Neutrophil (primary cell): ENCODE measurements around the gene ENTPD6.

Source experiments
- H3K27ac ChIP-seq: fragments of 200-600 bp; sonication (generic); 2 replicates; pipeline ENCODE4 v1.5.1; 2016; ENCODE audit warnings: mild to moderate bottlenecking, moderate library complexity
- H3K27me3 ChIP-seq: fragments of 200-600 bp; sonication (generic); 2 replicates; pipeline ENCODE4 v1.6.0; 2016; ENCODE audit warnings: mild to moderate bottlenecking
- H3K36me3 ChIP-seq: fragments of 200-600 bp; sonication (generic); 2 replicates; pipeline ENCODE4 v1.5.1; 2017
- H3K4me1 ChIP-seq, 2 experiments: fragments of 200-600 bp in 1 of 2; sonication (generic) in 1 of 2; 1 replicate in 1 of 2; 2 replicates in 1 of 2; pipeline versions ENCODE4 v1.5.1 to v1.6.1; 2013 to 2016; ENCODE audit warnings: low read depth in 1 of 2, low read length in 1 of 2, mild to moderate bottlenecking in 1 of 2, moderate library complexity in 1 of 2; ENCODE audit not compliant: control insufficient read depth in 1 of 2, insufficient read depth in 1 of 2
- H3K4me3 ChIP-seq, 2 experiments: fragments of 200-600 bp in 1 of 2; sonication (generic) in 1 of 2; 1 replicate in 1 of 2; 2 replicates in 1 of 2; pipeline ENCODE4 v1.5.1; 2013 to 2016; ENCODE audit warnings: low read depth in 1 of 2, low read length in 1 of 2, mild to moderate bottlenecking in 1 of 2, moderate library complexity in 1 of 2
- H3K9me3 ChIP-seq: fragments of 200-600 bp; sonication (generic); 2 replicates; pipeline ENCODE4 v1.5.1; 2016
- CTCF ChIP-seq: fragments of 200-600 bp; sonication (generic); IDR thresholded peaks from 2 replicates; pipeline ENCODE4 v1.5.1; 2016; ENCODE audit warnings: antibody characterized with exemption

The ENTPD6 gene

GRCh38 chr20:25251019-25251418, 55.5 kb downstream of the ENTPD6 start:
- Histone ChIP-seq H3K4me1 (peaks cover 18 to 22% of the 10 kb centered on the region in 2 experiments), H3K4me3 (no peak overlapping the region)

GRCh38 chr20:25251558-25251957, 56.0 kb downstream of the ENTPD6 start:
- Histone ChIP-seq H3K27ac (no peak overlapping the region), H3K36me3 (no peaks in the 10 kb centered on the region), H3K4me1 (peaks cover 18 to 22% of the 10 kb centered on the region in 2 experiments), H3K27me3 (peaks cover 10% of the 10 kb centered on the region), H3K4me3 (no peak overlapping the region), H3K9me3 (no peaks in the 10 kb centered on the region)
- no peak for TF ChIP-seq CTCF

More at GRCh38 chr20:25251019-25251418, 55.5 kb downstream of the ENTPD6 start:
- no peaks in the 10 kb centered on the region for H3K9me3 ChIP-seq
- no peak for TF ChIP-seq CTCF
- no peak overlapping the region for H3K27ac ChIP-seq
- H3K27me3 ChIP-seq, result peaks cover 15% of the 10 kb centered on the region
- H3K36me3 ChIP-seq, result no peaks in the 10 kb centered on the region

DNA sequence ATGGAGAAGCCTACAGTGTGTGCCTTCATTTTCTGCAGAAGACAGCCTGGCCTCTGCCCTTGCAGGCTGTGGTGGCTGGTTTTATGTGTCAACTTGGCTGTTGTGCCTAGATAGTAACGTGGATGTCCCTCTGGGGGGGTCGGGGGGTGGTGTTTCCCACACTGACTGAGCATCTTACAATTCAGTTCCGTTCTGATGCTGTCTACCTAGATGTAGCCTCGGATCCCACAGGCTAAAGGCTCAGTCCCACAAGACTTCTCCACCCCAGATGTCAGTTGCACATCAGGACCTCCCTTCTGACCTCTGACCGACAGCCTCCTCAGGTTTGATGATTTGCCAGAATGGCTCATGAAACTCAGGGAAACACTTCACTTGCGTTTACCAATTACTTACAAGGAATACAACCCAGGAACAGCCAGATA, 56.7 kb downstream of the ENTPD6 start:
- no peak for TF ChIP-seq CTCF
- Histone ChIP-seq H3K36me3 (no peaks in the 10 kb centered on the region), H3K4me3 (no peak overlapping the region), H3K27me3 (peaks cover 3% of the 10 kb centered on the region), H3K27ac (no peak overlapping the region), H3K4me1 (peaks cover 13 to 15% of the 10 kb centered on the region in 2 experiments), H3K9me3 (no peaks in the 10 kb centered on the region)

DNA sequence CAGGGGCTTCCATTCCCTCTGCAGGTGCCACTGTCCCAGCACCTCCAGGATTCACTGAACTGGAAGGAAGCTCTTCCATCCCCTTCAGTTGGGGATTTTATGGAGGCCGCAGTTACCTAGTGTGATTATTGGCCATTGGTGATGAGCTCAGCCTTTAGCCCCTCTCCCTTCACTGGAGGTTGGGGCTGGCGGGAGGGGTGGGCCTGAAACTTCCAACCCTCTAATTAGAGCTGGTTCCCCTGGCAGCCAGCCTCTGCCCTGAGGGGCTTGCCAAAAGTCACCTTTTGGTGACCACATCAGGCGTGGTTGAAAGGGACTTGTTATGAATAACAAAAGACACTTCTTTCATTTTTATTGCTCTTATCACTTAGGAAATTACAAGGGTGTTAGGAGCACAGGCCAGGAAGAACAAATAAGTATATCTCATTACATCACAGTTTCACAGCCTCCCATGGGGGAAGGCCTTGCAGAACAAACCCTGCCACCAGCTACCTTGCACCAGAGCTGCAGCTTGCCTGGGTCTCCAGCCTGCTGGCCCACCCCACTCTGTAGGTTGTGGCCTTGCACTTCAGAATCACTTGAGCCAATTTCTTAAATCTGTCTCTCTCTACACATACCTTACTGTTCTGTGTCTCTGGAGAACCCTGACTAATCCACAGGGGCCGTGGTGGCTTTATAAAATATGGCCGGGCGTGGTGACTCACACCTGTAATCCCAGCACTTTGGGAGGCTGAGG, 57.3 kb downstream of the ENTPD6 start:
- no peak overlapping the region for H3K4me3 ChIP-seq
- H3K9me3 ChIP-seq, result no peaks in the 10 kb centered on the region
- no peak overlapping the region for H3K27ac ChIP-seq
- no peak for TF ChIP-seq CTCF
- H3K4me1 ChIP-seq, result peaks cover 9 to 10% of the 10 kb centered on the region in 2 experiments
- no peaks in the 10 kb centered on the region for H3K36me3 ChIP-seq
- no peaks in the 10 kb centered on the region for H3K27me3 ChIP-seq

- no peak overlapping the region for H3K4me3 ChIP-seq
- no peaks in the 10 kb centered on the region for H3K36me3 ChIP-seq
- peaks cover 3 to 6% of the 10 kb centered on the region in 2 experiments for H3K4me1 ChIP-seq
- no peaks in the 10 kb centered on the region for H3K9me3 ChIP-seq
- no peak overlapping the region for H3K27ac ChIP-seq
- no peaks in the 10 kb centered on the region for H3K27me3 ChIP-seq
- TF ChIP-seq CTCF, result no peak
Measured at GRCh38 chr20:25253606-25254275, 58.2 kb downstream of the ENTPD6 start.
